Dermis microvascular lymphatic vessel endothelial cell (primary cell): ENCODE results near the gene SLC15A3. TPM values are rescaled to one million over a fixed set of nuclear protein-coding genes. Genes with fewer than 3 reads are reported as not detected.
A peak's percentile ranks its signal among the peaks of the same experiment; 100 is the strongest.

Source experiments
- DNase-seq, 2 donors: peaks; one replicate each; pipeline versions ENCODE4 v3.0.0 to v3.0.0-alpha.2; 2010; ENCODE audit warnings: low read depth in 2 of 2
- total RNA-seq: library from RNA; depleted of rRNA; stranded (reverse); fragments of >200 nt; gene quantifications from 2 replicates; pipeline ENCODE4 v1.2.1, GENCODE V29; 2014

Gene SLC15A3
- total RNA-seq: 5.3 and 6.3 TPM in 2 replicates

DNA sequence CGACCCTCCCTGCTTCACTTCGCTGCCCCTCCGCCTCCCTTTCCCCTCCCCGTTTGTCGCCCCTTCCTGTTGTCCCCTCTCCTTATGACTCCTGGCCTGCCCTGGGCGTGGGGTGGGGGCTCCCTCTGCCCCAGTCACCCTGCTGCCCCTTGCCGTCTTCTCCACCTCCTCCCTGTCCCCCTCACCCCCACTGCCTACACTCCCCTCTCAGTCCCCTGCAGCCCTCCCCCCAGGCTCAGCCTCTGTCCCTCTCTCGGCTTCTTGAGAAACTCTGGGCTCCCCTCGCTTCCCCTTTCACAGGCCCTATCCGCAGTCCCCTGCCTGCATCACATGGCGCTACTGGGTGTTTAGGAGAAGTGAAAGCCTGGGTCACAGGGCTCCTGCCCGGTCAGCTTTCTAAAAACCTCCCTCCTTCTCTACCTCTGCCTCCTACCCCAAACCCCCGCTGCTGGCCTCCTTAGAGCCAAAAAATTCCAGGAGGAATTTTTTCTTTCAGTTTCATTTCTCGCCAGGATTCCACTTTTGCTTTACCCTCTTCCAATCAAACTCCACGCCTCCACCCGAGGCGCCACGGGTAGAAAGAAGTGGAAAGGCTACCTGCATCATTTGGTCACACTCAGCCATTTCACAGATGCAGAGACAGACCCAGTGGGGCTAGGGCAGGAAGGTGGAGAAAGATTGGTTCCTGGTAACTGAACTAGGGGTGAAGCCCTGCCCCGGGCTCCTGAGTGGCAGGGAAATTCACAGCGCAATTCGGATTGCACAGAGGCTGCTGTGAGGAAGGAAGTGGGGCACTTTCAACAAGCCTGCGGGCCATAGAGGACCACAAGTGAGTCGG is at the start of gene SLC15A3:
TSS of gene SLC15A3 (minus strand) at position 273 of the 838 bp plus-strand sequence. CDS start 625 bp downstream, outside the sequence.
- peak in 1 of 2 donors; percentile 15 for DNase-seq

DNA sequence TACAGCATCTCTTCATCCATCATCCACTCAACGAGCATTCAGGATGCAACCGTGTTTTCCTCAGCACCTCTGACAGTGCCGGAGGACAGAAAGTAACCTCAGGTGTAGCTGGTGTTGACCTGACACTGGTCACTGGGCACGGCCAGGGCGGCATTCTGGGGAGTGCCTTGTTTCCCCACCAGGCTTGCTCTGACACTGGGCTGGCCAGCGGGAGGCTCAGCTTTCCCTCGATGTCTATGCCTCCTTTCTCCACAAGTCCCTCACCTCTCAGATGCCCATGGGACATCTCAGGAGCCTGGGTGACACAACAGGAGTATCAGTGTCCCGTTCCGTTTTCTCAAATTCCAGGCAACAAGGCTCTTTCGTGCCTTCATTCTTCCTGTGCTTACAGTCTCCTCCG is 48.5 kb upstream of the SLC15A3 start:
- DNase-seq: no peak

DNA sequence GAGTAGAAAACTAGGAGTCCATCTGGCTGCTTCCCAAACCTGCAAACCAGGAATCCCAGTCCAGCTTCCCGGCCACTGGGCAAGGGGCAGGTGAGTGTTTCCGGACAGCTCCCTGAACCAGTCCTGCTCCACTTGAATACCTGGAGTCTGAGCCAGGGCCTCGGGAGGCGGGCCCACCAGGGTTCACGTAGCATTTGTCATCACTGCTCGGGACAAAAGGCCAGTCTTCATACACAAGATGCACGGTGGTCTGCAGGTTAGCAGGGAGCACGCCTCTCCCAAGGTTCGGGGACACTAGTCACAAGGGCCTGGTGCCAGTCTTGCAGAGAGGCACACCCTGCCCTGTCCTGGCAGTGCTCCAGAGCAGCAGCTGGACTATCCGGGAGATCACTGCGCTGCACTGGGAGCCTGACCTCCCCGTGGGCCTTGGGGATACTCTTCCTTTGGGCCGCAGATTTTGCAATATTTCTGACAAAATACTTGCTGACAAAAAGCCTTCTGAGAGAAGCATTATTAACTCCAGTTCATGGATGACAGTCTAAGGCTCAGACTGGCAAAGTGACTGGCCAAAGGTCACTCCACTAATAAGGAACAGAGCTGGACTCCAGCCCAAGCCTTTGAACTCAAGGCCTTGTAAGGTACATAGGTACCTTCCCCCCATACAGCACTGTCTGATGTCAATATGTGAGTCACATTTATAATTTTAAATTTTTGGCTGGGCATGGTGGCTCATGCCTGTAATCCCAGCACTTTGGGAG is 44.6 kb upstream of the SLC15A3 start:
- DNase-seq: no peak

DNA sequence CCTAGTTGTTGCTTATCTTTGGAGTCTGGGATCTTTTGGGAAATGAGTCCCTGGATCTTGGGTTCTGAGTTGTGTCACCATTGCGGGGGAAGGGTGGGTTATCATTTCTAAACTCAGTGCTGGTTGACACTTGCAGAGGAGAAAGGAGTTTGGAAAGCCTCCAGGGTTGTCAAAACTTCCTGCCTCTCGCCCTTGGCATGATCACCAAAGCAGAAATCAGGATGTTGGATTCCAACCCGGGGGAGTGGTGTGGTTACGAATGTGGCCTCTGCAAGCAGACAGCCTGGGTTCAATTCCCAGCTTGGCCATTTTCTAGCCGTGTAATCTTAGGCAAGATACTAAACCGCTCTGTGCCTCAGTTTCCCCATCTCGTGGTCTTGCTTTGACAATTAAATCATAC is 43.8 kb upstream of the SLC15A3 start:
- no peak for DNase-seq

DNA sequence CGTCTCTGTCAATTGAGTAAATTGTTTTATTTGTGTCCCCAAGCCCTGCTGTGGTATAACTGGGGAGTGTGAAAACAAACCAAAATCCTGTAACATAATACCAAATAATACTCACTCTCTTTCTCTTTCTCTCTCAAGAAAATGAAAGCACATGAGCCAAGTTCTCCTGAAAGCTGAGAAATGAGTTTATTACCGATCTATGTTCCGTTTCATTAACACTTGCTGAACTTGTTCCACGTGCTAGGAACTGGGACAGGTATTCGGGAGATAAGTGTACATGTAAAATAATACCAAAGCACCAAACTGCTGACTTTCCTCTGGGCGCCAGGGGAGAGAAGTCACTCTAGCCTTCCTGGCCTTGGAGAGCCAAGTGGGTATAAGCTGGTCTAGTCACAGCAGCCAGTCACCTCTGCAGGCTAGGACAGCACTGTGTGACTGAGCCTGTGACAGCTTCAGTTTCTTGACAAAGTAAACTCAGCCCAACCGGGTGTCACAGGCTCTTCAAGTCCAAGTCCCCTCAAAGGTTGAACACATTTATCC is 42.6 kb upstream of the SLC15A3 start:
- DNase-seq: no peak

DNA sequence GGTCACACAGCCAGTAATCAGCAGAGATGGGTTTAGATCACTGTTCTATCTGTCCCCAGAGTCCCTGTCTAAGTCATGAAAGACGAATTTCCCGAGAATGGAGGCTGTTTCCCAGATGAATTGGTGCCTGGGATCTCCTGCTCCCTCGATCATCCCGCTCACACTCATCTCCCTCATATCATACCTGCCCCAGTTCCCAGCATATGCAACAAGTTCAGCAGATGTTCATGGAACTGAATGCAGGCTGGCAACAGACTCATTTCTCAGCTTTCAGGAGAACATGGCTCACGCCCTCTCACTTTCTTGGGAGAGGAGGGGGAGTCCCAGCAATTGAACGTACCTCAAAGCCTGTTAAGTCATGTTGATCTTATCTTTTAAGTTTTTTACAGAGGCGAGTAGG is 41.6 kb upstream of the SLC15A3 start:
- no peak for DNase-seq

DNA sequence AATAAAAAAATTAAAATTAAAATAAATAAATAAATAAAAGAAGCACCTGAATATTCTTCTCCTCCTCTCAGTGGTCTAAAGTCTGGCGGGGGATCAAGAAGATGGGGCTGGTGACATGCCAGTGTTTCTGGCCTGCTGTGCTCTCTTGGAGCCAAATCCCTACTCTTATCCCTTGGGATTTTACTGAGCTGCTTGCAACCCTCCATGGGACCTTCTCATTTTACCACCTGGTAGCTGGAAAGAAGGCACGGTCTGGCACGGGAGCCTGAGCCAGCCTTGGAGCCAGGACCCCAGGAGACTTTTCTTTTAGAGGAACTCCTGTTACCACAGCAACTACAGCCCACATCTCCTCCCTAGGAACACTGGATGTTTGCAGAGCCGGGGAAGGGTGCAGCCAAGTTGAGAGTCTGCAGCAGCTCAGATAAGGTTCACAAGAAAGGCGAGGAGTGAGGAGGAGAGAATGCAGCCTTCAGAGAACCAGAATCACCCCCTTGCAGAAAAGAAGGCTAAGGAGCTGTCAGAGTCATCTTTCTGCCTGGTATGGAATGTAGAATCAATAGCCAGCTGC is 41.0 kb upstream of the SLC15A3 start:
- DNase-seq: no peak

DNA sequence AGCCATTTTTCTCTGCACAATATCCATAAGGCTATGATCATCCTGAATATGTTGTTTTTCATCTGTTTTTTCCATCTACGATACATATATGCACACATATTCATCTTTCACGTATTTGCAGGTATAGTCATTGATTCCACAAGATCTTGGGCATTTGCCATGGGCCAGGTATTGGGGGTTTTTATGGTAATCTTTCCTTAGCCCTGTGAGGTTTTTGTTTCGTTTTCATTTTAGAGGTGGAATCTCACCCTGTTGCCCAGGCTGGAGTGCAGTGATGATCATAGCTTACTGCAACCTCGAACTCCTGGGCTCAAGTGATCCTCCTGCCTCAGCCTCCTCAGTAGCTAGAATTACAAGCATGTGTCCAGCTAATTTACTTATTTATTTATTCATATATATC is 39.5 kb upstream of the SLC15A3 start:
- DNase-seq: no peak

DNA sequence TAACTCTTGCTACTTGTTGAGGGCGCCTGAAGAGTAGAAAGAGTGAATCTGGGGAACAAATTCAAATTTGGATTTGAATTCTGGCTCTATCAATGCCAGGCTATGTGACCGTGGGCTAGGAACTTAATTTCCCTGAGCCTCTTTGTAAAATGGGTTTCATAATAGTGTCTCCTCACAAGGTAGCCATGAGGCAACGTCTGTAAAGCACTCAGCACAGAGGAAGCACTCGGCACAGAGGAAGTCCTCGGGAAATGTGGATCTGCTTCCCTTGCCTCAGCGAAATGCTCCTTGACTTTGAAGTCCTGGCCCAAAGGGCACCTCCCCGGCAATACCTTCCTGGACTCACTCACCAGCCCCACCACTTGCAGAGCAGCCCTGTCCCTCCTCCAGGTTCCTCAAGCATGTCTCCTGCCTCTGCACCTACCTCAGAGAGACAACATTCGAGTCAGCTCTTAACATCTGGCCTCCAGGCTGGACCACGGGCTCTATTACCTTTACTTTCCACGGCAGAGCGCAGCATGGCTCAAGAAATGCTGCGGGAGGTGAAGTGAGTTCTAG is 37.2 kb upstream of the SLC15A3 start:
- DNase-seq: no peak

DNA sequence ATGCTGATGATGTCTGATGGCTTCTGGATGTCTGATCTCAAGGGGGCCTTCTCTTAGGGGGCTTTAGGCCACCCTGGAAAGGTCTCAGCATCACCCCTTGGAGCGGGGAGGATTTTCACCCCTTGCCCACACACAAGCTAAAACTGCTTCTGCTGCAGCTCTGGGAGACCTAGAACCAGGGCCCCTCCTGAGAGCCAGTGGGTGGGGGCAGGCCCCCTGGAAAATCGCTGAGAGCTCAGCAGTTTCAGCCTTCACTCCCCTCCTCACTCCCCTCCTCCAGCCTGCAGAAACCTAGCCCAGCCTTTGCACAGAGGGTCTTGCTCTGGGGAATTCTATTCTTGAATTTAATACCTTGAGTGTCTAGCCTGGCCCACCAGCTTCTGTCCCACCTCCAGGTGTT is 36.7 kb upstream of the SLC15A3 start:
- no peak for DNase-seq

DNA sequence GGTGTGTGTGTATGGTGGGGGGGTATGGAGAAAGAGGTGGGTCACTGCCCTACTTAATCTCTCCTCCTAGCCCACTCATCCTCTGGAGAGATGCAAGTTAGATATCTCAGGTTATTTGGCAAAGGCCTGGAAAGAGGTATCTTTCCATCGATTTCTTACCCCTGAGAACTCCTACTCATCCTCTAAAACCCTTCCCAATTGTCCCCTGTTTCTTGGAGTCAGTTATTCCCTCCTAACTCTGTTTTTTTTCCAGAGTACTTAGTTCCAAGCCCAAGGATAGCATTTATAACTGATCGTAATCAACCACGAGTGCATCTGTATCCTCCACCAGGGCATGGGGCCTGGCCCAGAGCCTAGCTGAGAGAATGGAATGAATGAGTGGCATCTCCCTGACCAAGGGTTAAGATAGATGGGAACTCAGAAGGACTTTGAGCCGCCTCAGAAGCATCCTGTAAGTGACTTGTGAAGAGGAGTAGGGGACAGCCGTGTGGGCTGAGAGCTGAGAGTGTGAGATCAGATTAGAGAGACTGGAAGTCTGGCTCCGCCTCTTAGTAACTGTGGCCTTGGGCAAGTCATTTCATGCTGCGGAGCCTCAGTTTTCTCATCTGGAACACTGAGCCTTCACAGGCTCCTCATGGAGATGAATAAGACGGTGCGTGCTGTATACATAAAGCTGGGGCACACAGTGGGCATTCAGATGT is 35.8 kb upstream of the SLC15A3 start:
- no peak for DNase-seq

DNA sequence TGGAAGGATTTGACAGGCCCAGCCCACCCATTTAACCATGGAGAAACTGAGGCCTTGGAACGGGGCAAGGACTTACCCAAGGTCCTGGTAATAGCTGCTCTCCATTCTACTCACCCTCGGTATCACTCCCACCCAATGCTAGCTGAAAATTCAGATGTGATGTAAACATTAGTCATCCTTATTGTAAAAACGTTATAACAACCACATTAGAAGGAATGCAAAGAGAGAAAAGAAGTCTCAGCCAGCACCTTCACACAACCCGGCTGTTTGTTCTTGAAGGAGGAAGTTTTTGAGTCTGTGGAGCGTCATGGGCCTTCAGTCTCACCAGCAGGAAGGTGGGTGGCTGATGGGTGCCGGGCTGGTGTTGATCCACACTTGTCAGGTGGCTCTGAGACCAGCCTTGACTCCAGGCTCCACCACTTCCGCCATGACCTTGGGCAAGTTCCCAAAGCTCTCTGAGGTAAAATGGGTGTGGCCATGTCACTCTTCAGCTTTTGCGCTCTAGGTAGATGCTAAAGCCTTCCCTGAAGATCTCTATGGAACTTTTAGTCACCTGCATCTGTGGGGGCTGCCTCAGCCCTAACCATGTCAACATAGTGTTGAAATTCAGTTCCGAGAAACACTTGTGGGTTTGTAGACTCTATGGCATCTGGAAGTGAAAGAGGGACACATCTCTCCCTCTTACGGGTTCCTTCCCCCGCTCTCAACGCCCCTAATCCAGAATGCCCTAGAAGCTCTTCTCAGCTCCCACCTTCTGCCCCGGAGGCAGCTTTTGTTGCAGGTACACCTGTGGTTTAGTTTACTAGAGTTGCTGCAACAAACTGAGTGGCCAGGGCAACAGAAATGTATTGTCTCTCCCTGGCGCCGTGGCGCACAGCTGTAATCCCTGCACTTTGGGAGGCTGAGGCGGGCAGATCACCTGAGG is 34.3 kb upstream of the SLC15A3 start:
- DNase-seq: no peak

DNA sequence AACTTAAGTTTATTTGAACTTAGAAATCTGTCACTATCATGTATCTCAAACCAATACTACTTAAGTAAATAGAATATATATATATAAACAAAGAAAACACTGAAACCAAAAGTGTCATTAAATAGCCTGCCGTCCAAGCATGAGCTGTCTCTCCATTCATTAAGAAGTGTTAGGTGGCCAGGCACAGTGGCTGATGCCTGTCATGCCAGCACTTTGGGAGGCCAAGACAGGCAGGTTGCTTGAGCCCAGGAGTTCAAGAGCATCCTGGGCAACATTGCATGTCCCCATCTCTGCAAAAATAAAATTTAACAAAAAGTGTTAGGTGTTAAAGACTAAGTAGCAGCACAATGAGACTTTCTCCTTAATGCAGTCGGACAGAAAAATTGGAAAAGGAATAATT is 33.5 kb upstream of the SLC15A3 start:
- DNase-seq: no peak

DNA sequence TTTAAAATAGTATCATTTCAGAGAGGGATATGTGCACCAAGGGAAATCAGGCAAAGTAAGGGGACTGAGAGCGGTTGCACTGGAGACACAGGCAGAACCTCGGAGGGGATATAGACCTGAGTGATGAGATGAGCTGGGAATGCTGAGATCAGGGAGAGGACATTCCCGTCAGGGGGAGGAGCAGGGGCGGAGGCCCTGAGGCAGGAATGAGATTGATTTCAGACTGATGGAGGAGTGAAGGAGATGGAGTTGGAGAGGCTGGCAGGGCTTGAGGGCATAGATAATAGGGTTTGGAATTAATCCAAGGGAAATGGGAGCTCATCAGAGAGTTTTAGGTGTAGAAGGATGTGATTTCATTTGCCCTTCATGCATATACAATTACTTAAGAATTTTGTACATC is 32.7 kb upstream of the SLC15A3 start:
- no peak for DNase-seq

DNA sequence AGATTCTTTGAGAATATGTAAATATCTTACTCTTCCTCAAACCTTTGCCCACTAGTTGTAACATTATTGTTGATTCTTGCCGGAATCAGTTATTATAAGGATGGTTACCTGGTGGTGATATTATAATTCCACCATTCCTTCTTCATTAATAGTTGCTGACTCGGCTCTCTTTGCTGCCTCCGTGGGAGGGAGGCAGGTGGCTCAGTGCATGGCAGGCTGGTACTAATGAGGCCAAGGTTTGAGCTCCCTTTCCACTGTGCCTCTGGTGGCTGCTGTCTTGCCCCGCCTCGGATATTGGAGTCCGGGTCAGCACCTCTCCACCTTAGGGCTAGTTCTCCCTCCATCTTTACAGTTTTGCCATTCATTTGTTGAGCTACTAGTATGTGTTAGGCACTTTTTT is 32.2 kb upstream of the SLC15A3 start:
- no peak for DNase-seq

DNA sequence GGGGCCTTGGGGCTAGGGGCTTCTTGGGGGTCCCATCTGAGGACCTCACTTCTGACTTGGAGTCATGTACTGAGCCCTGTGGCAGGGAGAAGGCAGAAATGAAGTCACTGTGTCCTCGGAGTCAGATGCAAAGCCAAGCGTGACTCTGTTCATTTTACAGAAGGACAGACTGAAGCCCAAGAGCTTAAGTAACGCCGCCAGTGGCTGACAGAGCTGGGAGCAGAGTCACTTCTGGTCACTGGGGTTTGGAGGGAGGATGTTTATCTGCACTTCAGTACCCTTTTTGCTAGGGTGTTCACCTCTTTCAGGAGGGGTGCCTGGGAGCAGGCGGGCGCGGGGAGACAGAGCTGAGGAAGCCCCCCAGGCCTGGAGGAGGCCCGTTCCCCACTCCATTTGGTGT is 30.2 kb upstream of the SLC15A3 start:
- no peak for DNase-seq

DNA sequence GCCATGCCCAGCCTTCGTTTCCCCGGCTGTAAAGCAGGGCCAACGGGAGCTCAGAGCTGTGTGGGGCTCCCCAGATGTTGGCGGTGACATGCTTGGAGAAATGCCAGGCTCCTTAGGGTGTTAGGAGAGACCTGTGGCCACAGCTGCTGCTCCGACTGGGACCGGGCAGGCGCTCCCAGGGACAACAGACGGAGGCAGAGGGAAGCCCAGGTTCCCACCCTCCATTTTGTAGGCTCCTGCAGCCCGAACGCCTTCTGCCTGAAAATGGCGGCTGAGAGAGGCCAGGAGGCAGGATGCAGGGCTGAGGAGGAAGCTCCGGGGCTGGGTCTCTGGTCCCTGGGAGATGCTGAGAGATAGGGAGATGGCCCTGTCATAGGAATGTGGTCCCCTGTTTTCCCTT is 29.5 kb upstream of the SLC15A3 start:
- DNase-seq: no peak

DNA sequence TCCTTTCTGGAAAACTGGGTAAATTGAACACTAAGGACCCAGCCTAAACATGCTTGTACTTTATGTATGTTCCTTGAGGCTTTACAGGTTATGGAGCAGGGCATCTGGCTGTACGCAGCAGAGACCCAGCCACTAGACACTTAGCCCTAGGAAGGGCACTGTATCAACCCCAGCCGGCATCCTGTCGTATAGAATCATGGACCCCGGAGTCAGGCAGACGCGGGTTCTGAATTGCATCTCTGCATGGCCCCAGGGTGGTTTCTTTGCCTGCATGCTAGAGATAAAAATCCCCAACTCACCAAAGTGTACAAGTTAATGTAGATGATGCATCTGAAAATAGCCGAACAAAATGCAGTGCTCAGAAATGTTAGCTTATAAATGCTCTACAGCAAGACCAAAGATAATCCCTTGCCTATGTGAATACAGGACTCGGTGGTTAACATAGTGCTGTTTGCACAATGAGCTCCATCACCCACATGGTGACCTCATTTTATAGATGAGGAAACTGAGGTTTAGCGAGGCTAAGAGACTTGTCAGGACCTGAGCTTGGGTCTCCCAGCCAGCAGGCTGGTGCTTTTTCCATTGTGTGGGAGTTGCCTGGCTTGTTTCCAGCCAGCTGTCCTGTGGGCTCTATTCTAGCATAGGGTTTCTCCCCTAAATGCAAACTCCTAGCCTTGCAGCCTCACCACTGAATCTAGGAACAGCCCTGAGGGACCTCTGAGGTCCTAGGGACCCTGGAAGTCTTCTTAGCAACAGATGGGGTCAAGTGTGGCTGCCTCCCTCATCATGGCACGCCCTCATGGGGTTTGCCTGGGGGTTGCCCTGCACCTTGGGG is 26.8 kb upstream of the SLC15A3 start:
- DNase-seq: no peak

DNA sequence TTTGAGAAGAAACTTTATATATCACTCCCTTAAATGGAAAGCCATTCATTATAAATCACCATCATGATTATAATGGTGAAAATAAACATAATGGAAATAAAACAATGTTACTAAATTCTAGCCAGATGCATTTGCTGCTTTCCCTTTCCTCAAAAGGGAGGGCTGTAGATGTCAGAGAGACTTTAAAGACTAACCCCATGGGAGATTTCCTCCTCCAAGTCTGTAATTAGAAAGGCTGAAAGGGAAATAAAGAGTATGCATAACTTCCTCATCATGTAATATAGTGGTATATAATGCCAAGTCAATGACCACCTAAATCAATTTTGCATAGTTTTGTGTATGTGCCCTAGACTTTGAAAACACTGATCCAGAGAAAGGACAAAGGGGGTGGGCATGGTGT is 25.9 kb upstream of the SLC15A3 start:
- no peak for DNase-seq
